Progenitor cell of endocrine pancreas (in vitro differentiated cells): ENCODE measurements around the gene ZNF662. TPM values are rescaled to one million over a fixed set of nuclear protein-coding genes. Genes with fewer than 3 reads are reported as not detected.
"Not testable (repeated sequence)": the region's sequence is repeated elsewhere in the genome, so short reads cannot be mapped to it uniquely, and the experiment has no call there.

Source experiments
- DNase-seq: peaks from one replicate; pipeline ENCODE4 v3.0.0; 2021; ENCODE audit warnings: low spot score; ENCODE audit not compliant: unreplicated experiment
- H3K27ac Mint-ChIP-seq: 2 replicates; pipeline ENCODE4 v1.8.0; 2021; ENCODE audit warnings: mild to moderate bottlenecking, moderate library complexity, mixed read lengths
- H3K27me3 Mint-ChIP-seq: 2 replicates; pipeline ENCODE4 v1.8.0; 2021; ENCODE audit warnings: mixed read lengths
- H3K36me3 Mint-ChIP-seq: 2 replicates; pipeline ENCODE4 v1.8.0; 2022; ENCODE audit warnings: mixed read lengths; ENCODE audit not compliant: insufficient read depth
- H3K4me1 Mint-ChIP-seq: 2 replicates; pipeline ENCODE4 v1.8.0; 2021; ENCODE audit warnings: low read depth, mixed read lengths
- H3K4me3 Mint-ChIP-seq: 2 replicates; pipeline ENCODE4 v1.8.0; 2021; ENCODE audit warnings: low read depth, mild to moderate bottlenecking, moderate library complexity, mixed read lengths
- H3K9me3 Mint-ChIP-seq: 2 replicates; pipeline ENCODE4 v1.8.0; 2021; ENCODE audit warnings: low read depth, mixed read lengths
- total RNA-seq: library from RNA; stranded (reverse); gene quantifications from 2 replicates; pipeline ENCODE4 v1.2.1, GENCODE V29; 2021
- TF ChIP-seq, protein P1 (sequence below): fragments of 200-600 bp; sonication (generic); IDR thresholded peaks from one replicate; pipeline ENCODE4 v1.5.0; 2021; ENCODE audit warnings: antibody characterized with exemption, mild to moderate bottlenecking; ENCODE audit not compliant: unreplicated experiment

The ZNF662 gene
- total RNA-seq, 1 donor from 2014 or later, result 0.65 TPM

DNA sequence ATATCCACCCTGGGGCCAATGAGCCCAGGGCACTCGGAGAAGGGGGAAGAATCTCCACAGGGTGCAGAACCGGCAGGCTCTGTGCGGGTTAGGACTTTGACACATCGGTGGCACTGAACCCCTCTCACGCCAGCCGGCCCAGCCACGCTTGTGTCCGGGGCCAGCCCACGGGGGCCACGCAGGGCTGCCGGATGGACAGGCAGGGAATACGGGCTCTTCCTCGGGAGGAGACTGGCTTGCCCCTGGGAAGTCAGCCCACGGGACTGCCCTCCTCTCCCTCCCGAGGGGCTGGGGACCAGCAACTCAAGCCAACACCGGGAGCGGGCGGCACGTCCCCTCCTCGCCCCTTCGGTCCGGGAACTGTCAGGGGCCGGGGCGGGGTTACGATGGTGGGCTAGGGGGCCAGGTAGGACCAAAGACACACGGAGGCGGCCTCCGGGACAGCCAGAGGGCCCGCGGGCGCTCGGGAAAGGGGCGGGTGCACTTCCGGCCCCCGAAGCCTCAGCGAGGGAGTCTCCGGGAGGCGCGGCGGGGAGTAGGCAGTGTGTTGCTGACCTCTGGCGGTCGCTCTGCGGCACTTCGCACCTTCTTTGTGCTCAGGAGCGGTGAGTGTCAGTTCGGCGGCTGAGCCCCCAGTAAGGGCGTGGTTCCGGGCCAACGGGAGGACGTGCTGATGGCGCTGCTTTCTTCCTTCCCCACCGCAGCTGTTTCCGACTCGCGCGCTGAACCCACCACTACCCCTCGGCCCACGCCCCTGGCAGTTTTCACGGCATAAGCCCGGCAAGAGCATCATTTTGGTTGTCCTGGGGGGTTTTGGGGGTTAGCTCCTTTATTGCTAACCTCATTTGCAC is 25.1 kb upstream of the ZNF662 start:
- Mint-ChIP-seq H3K4me3 (peak overlapping the region; percentile 82), H3K9me3 (no peaks in the 10 kb centered on the region), H3K4me1 (peaks cover 36% of the 10 kb centered on the region), H3K36me3 (no peaks in the 10 kb centered on the region), H3K27me3 (peaks cover 7% of the 10 kb centered on the region), H3K27ac (peak overlapping the region; percentile 83)
- TF ChIP-seq, protein P1, sequence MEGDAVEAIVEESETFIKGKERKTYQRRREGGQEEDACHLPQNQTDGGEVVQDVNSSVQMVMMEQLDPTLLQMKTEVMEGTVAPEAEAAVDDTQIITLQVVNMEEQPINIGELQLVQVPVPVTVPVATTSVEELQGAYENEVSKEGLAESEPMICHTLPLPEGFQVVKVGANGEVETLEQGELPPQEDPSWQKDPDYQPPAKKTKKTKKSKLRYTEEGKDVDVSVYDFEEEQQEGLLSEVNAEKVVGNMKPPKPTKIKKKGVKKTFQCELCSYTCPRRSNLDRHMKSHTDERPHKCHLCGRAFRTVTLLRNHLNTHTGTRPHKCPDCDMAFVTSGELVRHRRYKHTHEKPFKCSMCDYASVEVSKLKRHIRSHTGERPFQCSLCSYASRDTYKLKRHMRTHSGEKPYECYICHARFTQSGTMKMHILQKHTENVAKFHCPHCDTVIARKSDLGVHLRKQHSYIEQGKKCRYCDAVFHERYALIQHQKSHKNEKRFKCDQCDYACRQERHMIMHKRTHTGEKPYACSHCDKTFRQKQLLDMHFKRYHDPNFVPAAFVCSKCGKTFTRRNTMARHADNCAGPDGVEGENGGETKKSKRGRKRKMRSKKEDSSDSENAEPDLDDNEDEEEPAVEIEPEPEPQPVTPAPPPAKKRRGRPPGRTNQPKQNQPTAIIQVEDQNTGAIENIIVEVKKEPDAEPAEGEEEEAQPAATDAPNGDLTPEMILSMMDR, result peak; percentile 97
- peak; percentile 76 for DNase-seq

DNA sequence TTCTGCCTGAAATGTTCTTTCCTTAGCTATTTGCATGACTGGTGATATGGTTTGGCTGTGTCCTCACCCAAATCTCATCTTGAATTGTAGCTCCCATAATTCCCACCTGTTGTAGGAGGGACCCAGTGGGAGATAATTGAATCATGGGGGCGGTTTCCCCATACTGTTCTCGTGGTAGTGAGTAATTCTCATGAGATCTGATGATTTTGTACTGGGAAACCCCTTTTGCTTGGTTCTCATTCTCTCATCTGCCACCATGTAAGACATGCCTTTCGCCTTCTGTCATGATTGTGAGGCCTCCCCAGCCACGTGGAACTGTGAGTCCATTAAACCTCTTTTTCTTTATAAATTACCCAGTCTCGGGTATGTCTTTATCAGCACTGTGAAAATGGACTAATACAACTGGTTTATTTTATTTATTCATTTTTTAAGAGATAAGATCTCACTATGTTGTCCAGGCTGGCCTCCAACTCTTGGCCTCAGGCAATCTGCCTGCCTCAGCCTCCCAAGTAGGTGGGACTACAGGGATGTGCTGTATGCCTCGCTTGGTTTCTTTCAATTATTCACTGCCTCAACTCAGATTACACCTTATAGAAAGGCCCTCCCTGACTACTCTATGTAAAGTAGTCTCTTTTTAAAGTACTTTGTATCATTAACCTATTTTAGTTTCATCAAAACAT is 22.6 kb upstream of the ZNF662 start:
- peaks cover 30% of the 10 kb centered on the region for H3K4me1 Mint-ChIP-seq
- not testable (repeated sequence) for H3K27ac Mint-ChIP-seq, H3K27me3 Mint-ChIP-seq, H3K36me3 Mint-ChIP-seq, H3K9me3 Mint-ChIP-seq, H3K4me3 Mint-ChIP-seq, DNase-seq

DNA sequence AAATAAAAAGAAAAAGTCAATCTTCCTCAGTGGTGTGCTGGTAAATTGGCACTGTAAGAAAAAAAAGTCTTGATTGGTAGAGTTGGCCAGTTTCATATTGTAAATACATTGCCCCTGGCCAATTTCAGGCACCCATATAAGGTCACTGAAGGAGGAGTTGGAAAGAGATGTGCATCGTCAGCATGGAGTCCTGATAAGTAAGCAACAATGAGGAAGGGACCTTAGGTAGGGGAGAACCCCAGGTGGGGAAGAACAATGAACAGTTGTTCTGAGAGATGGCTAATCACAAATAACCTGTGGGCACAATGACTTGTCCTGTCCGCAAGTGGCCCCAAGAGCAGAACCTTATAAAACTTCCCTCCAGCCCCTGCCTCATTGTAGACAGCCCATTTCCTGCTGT is 21.6 kb upstream of the ZNF662 start:
- peaks cover 5% of the 10 kb centered on the region for H3K27me3 Mint-ChIP-seq
- no peaks in the 10 kb centered on the region for H3K36me3 Mint-ChIP-seq
- H3K4me3 Mint-ChIP-seq, result no peak overlapping the region
- no peak for DNase-seq
- TF ChIP-seq, protein P1, result no peak
- H3K27ac Mint-ChIP-seq, result no peak overlapping the region
- peaks cover 32% of the 10 kb centered on the region for H3K4me1 Mint-ChIP-seq
- H3K9me3 Mint-ChIP-seq, result no peaks in the 10 kb centered on the region

- H3K4me3 Mint-ChIP-seq, result no peak overlapping the region
- TF ChIP-seq, protein P1, result no peak
- H3K9me3 Mint-ChIP-seq, result peaks cover 4% of the 10 kb centered on the region
- no peaks in the 10 kb centered on the region for H3K27me3 Mint-ChIP-seq
- no peaks in the 10 kb centered on the region for H3K36me3 Mint-ChIP-seq
- DNase-seq, result no peak
- peaks cover 39% of the 10 kb centered on the region for H3K4me1 Mint-ChIP-seq
- H3K27ac Mint-ChIP-seq, result no peak overlapping the region
Observed at GRCh38 chr3:42886294-42886822, 19.6 kb upstream of the ZNF662 start.

DNA sequence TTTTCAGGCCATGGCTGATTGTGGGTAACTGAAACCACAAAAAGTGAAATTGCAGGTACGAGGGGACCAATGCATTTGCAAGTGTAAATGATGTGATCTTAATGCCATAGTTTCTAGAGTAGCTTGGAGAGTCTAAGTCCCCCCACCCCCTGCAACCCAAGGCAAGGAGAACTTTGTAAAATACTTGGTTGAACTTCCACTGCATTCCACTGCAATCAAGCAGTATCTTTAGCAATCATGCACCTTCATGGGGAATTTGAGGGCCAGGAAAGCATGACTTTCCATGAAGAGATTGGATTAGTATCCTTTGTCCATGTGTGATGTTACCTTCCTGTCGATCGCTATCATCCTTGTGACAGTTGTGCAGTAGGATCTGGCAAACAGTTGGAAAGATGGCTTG is 18.9 kb upstream of the ZNF662 start:
- Mint-ChIP-seq H3K27me3 (no peaks in the 10 kb centered on the region), H3K9me3 (peaks cover 4% of the 10 kb centered on the region), H3K4me1 (peaks cover 46% of the 10 kb centered on the region), H3K27ac (no peak overlapping the region), H3K4me3 (no peak overlapping the region), H3K36me3 (no peaks in the 10 kb centered on the region)
- DNase-seq, result no peak
- TF ChIP-seq, protein P1, result no peak
